Neural crest cell (in vitro differentiated cells): ENCODE measurements around the gene METTL21C. TPM values are rescaled to one million over a fixed set of nuclear protein-coding genes. Genes with fewer than 3 reads are reported as not detected.

ENCODE experiments used
- DNase-seq: peaks from one replicate; pipeline ENCODE4 v3.0.0; 2021; ENCODE audit warnings: low read depth, mixed read lengths, low spot score
- H3K27ac Mint-ChIP-seq: one replicate; pipeline ENCODE4 v1.8.0; 2021; ENCODE audit warnings: mild to moderate bottlenecking, mixed read lengths; ENCODE audit not compliant: unreplicated experiment
- H3K27me3 Mint-ChIP-seq: 2 replicates; pipeline ENCODE4 v1.8.0; 2021; ENCODE audit warnings: low read depth, mild to moderate bottlenecking, mixed read lengths
- H3K36me3 Mint-ChIP-seq: 2 replicates; pipeline ENCODE4 v1.8.0; 2021; ENCODE audit warnings: low read depth, mild to moderate bottlenecking, mixed read lengths
- H3K4me1 Mint-ChIP-seq: 2 replicates; pipeline ENCODE4 v1.8.0; 2021; ENCODE audit warnings: mixed read lengths
- H3K4me3 Mint-ChIP-seq: one replicate; pipeline ENCODE4 v1.8.0; 2021; ENCODE audit warnings: mild to moderate bottlenecking, mixed read lengths
- H3K9me3 Mint-ChIP-seq: 2 replicates; pipeline ENCODE4 v1.8.0; 2021; ENCODE audit warnings: mixed read lengths
- long read RNA-seq: library from polyadenylated mRNA; unstranded; transcript quantifications from one replicate; pipeline ENCODE4 v2.0.0, GENCODE V29; 2020
- total RNA-seq: library from RNA; stranded (reverse); gene quantifications from 2 replicates; pipeline ENCODE4 v1.2.1, GENCODE V29; 2021
- TF ChIP-seq, protein P1 (sequence below): fragments of 200-600 bp; sonication (generic); conservative IDR thresholded peaks from 2 replicates; pipeline ENCODE4 v1.5.0; 2021; ENCODE audit warnings: antibody characterized with exemption, mild to moderate bottlenecking

The METTL21C gene
- not detected in 2 replicates for total RNA-seq
- long read RNA-seq: 0 reads

DNA sequence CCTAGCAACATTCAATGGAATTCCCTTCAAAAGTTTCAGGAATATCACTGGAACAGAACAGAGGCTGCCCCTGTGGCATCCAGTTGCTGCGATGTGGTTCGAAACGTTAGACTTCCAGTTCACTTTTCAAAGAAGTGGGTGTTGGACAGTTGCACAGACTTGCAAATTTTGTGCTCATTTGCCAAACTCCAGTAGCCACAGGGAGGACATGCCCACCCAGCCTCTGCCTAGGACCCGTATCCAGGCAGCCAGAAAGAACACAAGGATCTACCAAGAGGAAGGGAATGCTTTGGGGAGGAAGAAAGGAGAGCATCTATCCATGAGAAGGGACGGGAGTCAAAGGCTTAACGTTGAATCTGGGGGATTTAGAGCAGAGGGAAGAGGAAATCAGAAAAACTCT, at the start of gene METTL21C:
Gene METTL21C, minus strand, starts transcription at position 108 of the 400 bp plus-strand sequence. CDS start 546 bp downstream, outside the sequence.
- no peaks in the 10 kb centered on the region for H3K4me1 Mint-ChIP-seq
- H3K4me3 Mint-ChIP-seq: no peak within 1 kb of the TSS
- TF ChIP-seq, protein P1, sequence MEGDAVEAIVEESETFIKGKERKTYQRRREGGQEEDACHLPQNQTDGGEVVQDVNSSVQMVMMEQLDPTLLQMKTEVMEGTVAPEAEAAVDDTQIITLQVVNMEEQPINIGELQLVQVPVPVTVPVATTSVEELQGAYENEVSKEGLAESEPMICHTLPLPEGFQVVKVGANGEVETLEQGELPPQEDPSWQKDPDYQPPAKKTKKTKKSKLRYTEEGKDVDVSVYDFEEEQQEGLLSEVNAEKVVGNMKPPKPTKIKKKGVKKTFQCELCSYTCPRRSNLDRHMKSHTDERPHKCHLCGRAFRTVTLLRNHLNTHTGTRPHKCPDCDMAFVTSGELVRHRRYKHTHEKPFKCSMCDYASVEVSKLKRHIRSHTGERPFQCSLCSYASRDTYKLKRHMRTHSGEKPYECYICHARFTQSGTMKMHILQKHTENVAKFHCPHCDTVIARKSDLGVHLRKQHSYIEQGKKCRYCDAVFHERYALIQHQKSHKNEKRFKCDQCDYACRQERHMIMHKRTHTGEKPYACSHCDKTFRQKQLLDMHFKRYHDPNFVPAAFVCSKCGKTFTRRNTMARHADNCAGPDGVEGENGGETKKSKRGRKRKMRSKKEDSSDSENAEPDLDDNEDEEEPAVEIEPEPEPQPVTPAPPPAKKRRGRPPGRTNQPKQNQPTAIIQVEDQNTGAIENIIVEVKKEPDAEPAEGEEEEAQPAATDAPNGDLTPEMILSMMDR: no peak
- H3K27ac Mint-ChIP-seq: no peak within 1 kb of the TSS
- H3K36me3 Mint-ChIP-seq: no peaks in the 10 kb centered on the region
- H3K9me3 Mint-ChIP-seq: peaks cover 5% of the 10 kb centered on the region
- no peak for DNase-seq
- H3K27me3 Mint-ChIP-seq: peaks cover 8% of the 10 kb centered on the region

DNA sequence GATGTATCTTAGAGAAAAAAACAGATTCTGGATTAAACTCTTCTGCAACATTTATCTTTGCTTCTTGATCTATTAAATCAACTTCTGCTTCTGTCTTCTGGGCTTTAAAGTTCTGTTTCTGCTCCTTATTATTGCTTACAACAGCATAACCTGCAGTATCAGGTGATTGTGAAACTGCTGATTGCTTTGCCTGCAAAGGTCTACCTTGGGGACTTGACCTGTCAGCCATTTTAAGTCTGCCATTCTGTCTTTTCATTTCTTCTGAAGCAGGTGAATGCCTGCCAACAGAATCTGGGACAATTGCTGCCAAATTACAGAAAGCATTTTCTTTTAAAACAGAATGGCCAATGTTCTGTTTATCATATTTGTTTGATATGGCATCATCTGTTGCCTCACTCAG, 47.7 kb upstream of the METTL21C start:
- H3K27me3 Mint-ChIP-seq: peaks cover 10% of the 10 kb centered on the region
- DNase-seq: no peak
- H3K36me3 Mint-ChIP-seq: peaks cover 13% of the 10 kb centered on the region
- peaks cover 19% of the 10 kb centered on the region for H3K9me3 Mint-ChIP-seq
- H3K4me3 Mint-ChIP-seq: no peak overlapping the region
- TF ChIP-seq, protein P1: no peak
- no peaks in the 10 kb centered on the region for H3K4me1 Mint-ChIP-seq
- H3K27ac Mint-ChIP-seq: no peak overlapping the region

DNA sequence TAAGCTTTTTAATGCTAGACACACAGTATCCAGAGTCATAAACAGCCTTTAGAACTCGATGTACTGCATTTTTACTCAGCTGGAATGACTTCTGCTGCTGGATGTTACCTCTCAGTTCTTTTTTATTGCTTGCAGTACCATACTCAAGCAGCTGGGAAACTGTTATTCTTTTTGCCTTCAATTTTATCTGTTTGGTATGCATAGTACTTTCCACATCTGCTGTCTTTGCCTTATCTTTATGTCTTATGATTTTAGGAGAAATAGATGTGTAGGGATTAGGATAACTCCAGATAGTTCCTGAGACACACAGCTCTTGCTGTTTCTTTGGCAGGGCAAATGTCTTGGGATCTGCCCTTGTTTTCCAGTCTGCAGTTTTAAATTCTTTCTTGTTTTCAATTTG, 47.3 kb upstream of the METTL21C start:
- TF ChIP-seq, protein P1: no peak
- H3K4me3 Mint-ChIP-seq: no peak overlapping the region
- H3K9me3 Mint-ChIP-seq: peaks cover 19% of the 10 kb centered on the region
- peaks cover 13% of the 10 kb centered on the region for H3K36me3 Mint-ChIP-seq
- DNase-seq: no peak
- peaks cover 10% of the 10 kb centered on the region for H3K27me3 Mint-ChIP-seq
- no peak overlapping the region for H3K27ac Mint-ChIP-seq
- no peaks in the 10 kb centered on the region for H3K4me1 Mint-ChIP-seq

DNA sequence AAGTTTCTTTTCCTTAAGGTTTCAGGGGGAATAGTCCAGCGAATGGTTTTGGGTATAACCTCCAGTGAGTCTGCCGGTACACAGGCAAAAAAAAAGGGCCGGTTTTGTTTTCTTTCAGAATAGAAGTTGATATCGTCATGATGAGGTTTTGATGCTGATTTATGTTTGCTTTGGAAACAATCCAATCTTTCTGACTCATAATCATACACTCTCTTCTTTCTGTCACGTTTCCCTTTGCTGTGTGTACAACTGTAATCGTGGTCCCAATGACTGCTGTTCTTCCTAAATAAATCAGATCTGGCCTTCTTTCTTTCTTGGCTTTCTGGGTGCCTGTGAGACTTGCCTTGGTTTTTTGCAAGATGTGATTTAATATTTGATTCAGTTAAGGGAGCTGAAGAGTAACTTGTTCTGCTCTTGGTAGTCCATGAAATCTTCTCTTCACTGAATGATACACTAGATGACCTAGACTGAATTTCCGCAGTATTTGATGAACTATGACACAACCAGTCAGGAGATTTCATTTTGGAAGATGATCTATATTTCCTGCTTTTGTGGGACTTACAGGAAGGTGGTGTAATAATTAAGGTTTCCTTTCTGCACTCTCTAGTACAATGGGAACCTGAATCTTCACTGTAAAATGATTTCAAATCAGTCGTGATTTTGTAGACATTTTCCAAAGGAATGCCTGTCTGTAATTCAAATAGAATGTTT, 34.9 kb upstream of the METTL21C start:
- Mint-ChIP-seq H3K27ac (no peak overlapping the region), H3K4me3 (no peak overlapping the region), H3K4me1 (no peaks in the 10 kb centered on the region), H3K9me3 (peaks cover 3% of the 10 kb centered on the region), H3K27me3 (peaks cover 17% of the 10 kb centered on the region), H3K36me3 (peaks cover 2% of the 10 kb centered on the region)
- DNase-seq: no peak
- TF ChIP-seq, protein P1: no peak

DNA sequence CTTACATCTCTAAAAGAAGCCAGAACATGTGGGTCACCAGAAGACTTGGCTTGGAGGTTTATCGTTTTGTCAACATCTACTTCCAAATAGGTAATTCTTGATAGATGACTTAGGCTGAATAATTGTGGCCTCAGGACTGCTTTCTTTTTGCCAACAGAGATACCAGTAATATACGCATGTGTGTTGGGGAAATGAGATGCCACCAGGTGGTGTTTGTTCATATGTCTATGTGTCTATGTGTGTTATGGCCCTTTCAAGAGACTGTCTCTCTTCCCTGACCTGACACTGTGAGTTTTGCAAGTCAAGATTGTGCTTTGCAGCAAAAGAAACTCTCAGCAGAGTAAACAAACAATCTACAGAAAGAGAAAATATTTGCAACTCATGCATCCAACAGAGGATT, 31.6 kb upstream of the METTL21C start:
- no peak overlapping the region for H3K27ac Mint-ChIP-seq
- peaks cover 5% of the 10 kb centered on the region for H3K9me3 Mint-ChIP-seq
- peaks cover 2% of the 10 kb centered on the region for H3K36me3 Mint-ChIP-seq
- DNase-seq: no peak
- no peak overlapping the region for H3K4me3 Mint-ChIP-seq
- no peaks in the 10 kb centered on the region for H3K4me1 Mint-ChIP-seq
- H3K27me3 Mint-ChIP-seq: peaks cover 22% of the 10 kb centered on the region
- TF ChIP-seq, protein P1: no peak
